GM12878 (cell line): ENCODE data around the gene KRTAP13-1. TPM values are rescaled to one million over a fixed set of nuclear protein-coding genes. Genes with fewer than 3 reads are reported as not detected.

Source experiments
- ATAC-seq: fragments of 200-7000 bp; cut with Tn5 transposase; 3 replicates; pipeline ENCODE4 v1.9.1; 2020; ENCODE audit warnings: mild to moderate bottlenecking, moderate library complexity
- BruUV-seq: library from RNA; stranded (reverse); fragments of 400-500 nt; replicated peaks from 2 replicates; lab custom pipeline; 2021; lab: Mats Ljungman, UMichigan
- CTCF ChIA-PET: fragments of 300-600 bp; sonication (Branson Sonifier 250); formaldehyde crosslinking; extraction: SDS; loops from one replicate; lab custom pipeline; 2021; ENCODE audit warnings: inconsistent platforms; lab: Yijun Ruan, JAX
- POLR2A ChIA-PET: fragments of 350-600 bp; formaldehyde crosslinking; extraction: SDS; loops from one replicate; lab custom pipeline; 2021; ENCODE audit warnings: inconsistent platforms; lab: Charles Lee
- RAD21 ChIA-PET: fragments of 300-600 bp; sonication (Branson Sonifier 250); formaldehyde crosslinking; loops from one replicate; lab custom pipeline; 2023; ENCODE audit warnings: antibody characterized with exemption; ENCODE audit not compliant: unreplicated experiment; lab: Charles Lee
- SMC1A ChIA-PET: fragments of 300-600 bp; sonication (Branson Sonifier 250); formaldehyde crosslinking; loops from one replicate; lab custom pipeline; 2023; ENCODE audit not compliant: unreplicated experiment, uncharacterized antibody; lab: Charles Lee
- DNase-seq: peaks from one replicate; pipeline ENCODE4 v3.0.0-alpha.2; 2011; ENCODE audit warnings: low read depth, low spot score
- FAIRE-seq: peaks from 3 replicates; lab custom pipeline; 2011; peaks lifted over from hg19 to GRCh38; lab: Jason Lieb, UNC
- H2AFZ ChIP-seq: 2 replicates; pipeline ENCODE4 v1.6.0; 2011; ENCODE audit warnings: low read depth, low read length, control low read depth; ENCODE audit not compliant: control insufficient read depth
- H3K27ac ChIP-seq: 2 replicates; pipeline ENCODE4 v1.5.1; 2011; ENCODE audit warnings: control low read depth; ENCODE audit not compliant: control insufficient read depth, insufficient read depth
- H3K27me3 ChIP-seq, 2 experiments: replicated peaks in 1 of 2; 2 replicates each; pipeline versions ENCODE4 v1.6.0 to v1.6.1; 2011; ENCODE audit warnings: low read length in 1 of 2; ENCODE audit not compliant: control insufficient read depth in 2 of 2, insufficient read depth in 2 of 2
- H3K36me3 ChIP-seq, 2 experiments: 2 replicates each; pipeline ENCODE4 v1.5.1; 2011; ENCODE audit warnings: low read length in 1 of 2; ENCODE audit not compliant: control insufficient read depth in 2 of 2, insufficient read depth in 2 of 2
- H3K4me1 ChIP-seq: 2 replicates; pipeline ENCODE4 v1.6.1; 2011; ENCODE audit warnings: mild to moderate bottlenecking, low read length, moderate library complexity, mixed read lengths; ENCODE audit not compliant: control insufficient read depth, insufficient read depth
- H3K4me2 ChIP-seq: 2 replicates; pipeline ENCODE4 v1.6.0; 2011; ENCODE audit warnings: control low read depth; ENCODE audit not compliant: control insufficient read depth, insufficient read depth
- H3K4me3 ChIP-seq: fragments of 200-600 bp; sonication (generic); 2 replicates; pipeline ENCODE4 v1.5.1; 2016
- H3K79me2 ChIP-seq: 2 replicates; pipeline ENCODE4 v1.6.0; 2011; ENCODE audit warnings: low read length; ENCODE audit not compliant: control insufficient read depth, insufficient read depth
- H3K9ac ChIP-seq: 2 replicates; pipeline ENCODE4 v1.8.0; 2011; ENCODE audit warnings: low read length, control low read depth, mixed read lengths; ENCODE audit not compliant: control insufficient read depth, insufficient read depth
- H3K9me3 ChIP-seq: replicated peaks from 3 replicates; pipeline ENCODE4 v1.5.1; 2011; ENCODE audit warnings: mild to moderate bottlenecking, low read length; ENCODE audit not compliant: control insufficient read depth, insufficient read depth
- H4K20me1 ChIP-seq: 2 replicates; pipeline ENCODE4 v1.6.0; 2011; ENCODE audit not compliant: control insufficient read depth, insufficient read depth
- ASH2L ChIP-seq: fragments of 300-600, 200-600 bp; sonication (generic); IDR thresholded peaks from 2 replicates; pipeline ENCODE4 v1.6.1; 2017; ENCODE audit warnings: low read depth, mild to moderate bottlenecking, borderline replicate concordance
- BACH1 ChIP-seq: fragments of 450-650 bp; IDR thresholded peaks from 2 replicates; pipeline ENCODE4 v1.6.1; 2017; ENCODE audit warnings: mild to moderate bottlenecking, borderline replicate concordance
- KLF5 ChIP-seq: fragments of 450-650 bp; IDR thresholded peaks from 2 replicates; pipeline ENCODE4 v1.6.1; 2014; ENCODE audit warnings: mild to moderate bottlenecking; ENCODE audit not compliant: partially characterized antibody
- POLR2AphosphoS5 ChIP-seq: IDR thresholded peaks from 2 replicates; pipeline ENCODE4 v1.6.1; 2011; ENCODE audit warnings: mild to moderate bottlenecking, low read length, inconsistent platforms
- RUNX3 ChIP-seq: IDR thresholded peaks from 2 replicates; pipeline ENCODE4 v1.6.1; 2012; ENCODE audit warnings: low read length, inconsistent platforms
- TAF1 ChIP-seq: IDR thresholded peaks from 2 replicates; pipeline ENCODE4 v1.6.1; 2011; ENCODE audit warnings: mild to moderate bottlenecking, low read depth, low read length, borderline replicate concordance
- YBX1 ChIP-seq: fragments of 450-650 bp; IDR thresholded peaks from 2 replicates; pipeline ENCODE4 v1.6.1; 2016; ENCODE audit warnings: antibody characterized with exemption
- WGBS: methylation state at CpG from one replicate; pipeline ENCODE4 v1.1.6; 2016; ENCODE audit warnings: low lambda C conversion rate; ENCODE audit not compliant: insufficient replicate concordance, insufficient coverage; ENCODE audit errors: missing lambda C conversion rate; 5-methylcytosine and 5-hydroxymethylcytosine counted together
- in situ Hi-C: fragments of 300-500 bp; cut with MboI; formaldehyde crosslinking; loops from 9 replicates; pipeline ENCODE4 v1.14.3; 2018; ENCODE audit warnings: mixed read lengths
- intact Hi-C: fragments of 100-400 bp; cut with micrococcal nuclease; formaldehyde crosslinking; loops from one replicate; pipeline ENCODE4 v1.14.2; 2022; ENCODE audit not compliant: unreplicated experiment
- polyA plus RNA-seq, 11 experiments: library from polyadenylated mRNA; depleted of rRNA in 4 of 11; unstranded in 6 of 11; stranded (reverse) in 5 of 11; fragments of >200 nt; fragmentation: Nextera tagmentation in 4 of 11; fragmentation: Illumina TruSeq in 1 of 11; extraction: Ambion mirVana in 4 of 11; extraction: Trizol in 1 of 11; gene quantifications; 1 replicate in 1 of 11; 2 replicates in 10 of 11; pipeline versions ENCODE4 v1.2.1 to v1.2.3, GENCODE V29; 2011 to 2016; ENCODE audit warnings: inconsistent platforms in 2 of 11, missing spikeins in 2 of 11, low read depth in 1 of 11
- total RNA-seq, 4 experiments: library from RNA; depleted of rRNA in 3 of 4; stranded (reverse); fragments of >200 nt in 3 of 4; fragmentation: Illumina TruSeq in 1 of 4; extraction: Trizol in 1 of 4; gene quantifications; 2 replicates each; pipeline versions ENCODE4 v1.2.1 to v1.2.3, GENCODE V29; 2013 to 2021
- TF ChIP-seq, protein P1 (sequence below): fragments of 450-650 bp; IDR thresholded peaks from 2 replicates; pipeline ENCODE4 v1.6.1; 2016; ENCODE audit warnings: mild to moderate bottlenecking
- TF ChIP-seq, protein P2 (sequence below): fragments of 450-650 bp; formaldehyde crosslinking; IDR thresholded peaks from 2 replicates; pipeline ENCODE4 v1.5.0; 2022; ENCODE audit warnings: mild to moderate bottlenecking, missing genetic modification characterization
- TF ChIP-seq, protein P3 (sequence below): IDR thresholded peaks from 2 replicates; pipeline ENCODE4 v1.6.1; 2012; ENCODE audit warnings: mild to moderate bottlenecking, low read depth, low read length

Gene KRTAP13-1
- total and polyA plus RNA-seq, 10 of the 15 experiments (the other 5 are each of a cell fraction or from before 2014, with no cell fraction given) = not detected

DNA sequence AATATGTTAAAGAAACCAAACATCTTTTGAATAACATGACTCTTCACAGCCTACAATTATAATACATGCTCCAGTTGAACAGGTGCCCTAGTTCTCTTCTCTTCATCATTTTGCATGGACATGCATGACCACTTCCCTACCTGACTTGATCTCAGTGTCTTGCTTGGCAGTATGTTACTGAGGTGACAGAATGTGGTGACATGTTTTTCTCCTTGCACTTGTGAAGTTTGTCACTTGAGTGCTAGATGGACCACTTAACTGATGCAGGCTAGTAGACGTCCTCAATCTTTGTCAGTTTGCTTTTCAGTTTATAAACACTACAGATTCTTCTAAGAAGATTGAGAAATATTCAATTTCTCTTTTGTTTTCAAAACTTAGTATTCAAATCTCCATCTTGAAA is 13.6 kb upstream of the KRTAP13-1 start:
- Histone ChIP-seq H3K4me2 (no peak overlapping the region), H3K9ac (no peak overlapping the region), H3K9me3 (no peaks in the 10 kb centered on the region), H4K20me1 (no peaks in the 10 kb centered on the region), H3K27me3 (no peaks in the 10 kb centered on the region), H3K36me3 (no peaks in the 10 kb centered on the region), H3K4me3 (no peak overlapping the region), H3K79me2 (no peaks in the 10 kb centered on the region), H2AFZ (no peak overlapping the region), H3K4me1 (no peaks in the 10 kb centered on the region), H3K27ac (no peak overlapping the region)
- 0% methylated on average over 1 of the region's 1 CpG for WGBS
- POLR2A ChIA-PET = no interaction called here
- ATAC-seq (no peak), FAIRE-seq (no peak), DNase-seq (no peak)
- TF ChIP-seq KLF5 (no peak), ASH2L (no peak), TAF1 (no peak), YBX1 (no peak), BACH1 (no peak), POLR2AphosphoS5 (no peak), RUNX3 (no peak)
- TF ChIP-seq, protein P1, sequence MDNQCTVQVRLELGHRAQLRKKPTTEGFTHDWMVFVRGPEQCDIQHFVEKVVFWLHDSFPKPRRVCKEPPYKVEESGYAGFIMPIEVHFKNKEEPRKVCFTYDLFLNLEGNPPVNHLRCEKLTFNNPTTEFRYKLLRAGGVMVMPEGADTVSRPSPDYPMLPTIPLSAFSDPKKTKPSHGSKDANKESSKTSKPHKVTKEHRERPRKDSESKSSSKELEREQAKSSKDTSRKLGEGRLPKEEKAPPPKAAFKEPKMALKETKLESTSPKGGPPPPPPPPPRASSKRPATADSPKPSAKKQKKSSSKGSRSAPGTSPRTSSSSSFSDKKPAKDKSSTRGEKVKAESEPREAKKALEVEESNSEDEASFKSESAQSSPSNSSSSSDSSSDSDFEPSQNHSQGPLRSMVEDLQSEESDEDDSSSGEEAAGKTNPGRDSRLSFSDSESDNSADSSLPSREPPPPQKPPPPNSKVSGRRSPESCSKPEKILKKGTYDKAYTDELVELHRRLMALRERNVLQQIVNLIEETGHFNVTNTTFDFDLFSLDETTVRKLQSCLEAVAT = no peak
- TF ChIP-seq, protein P2, sequence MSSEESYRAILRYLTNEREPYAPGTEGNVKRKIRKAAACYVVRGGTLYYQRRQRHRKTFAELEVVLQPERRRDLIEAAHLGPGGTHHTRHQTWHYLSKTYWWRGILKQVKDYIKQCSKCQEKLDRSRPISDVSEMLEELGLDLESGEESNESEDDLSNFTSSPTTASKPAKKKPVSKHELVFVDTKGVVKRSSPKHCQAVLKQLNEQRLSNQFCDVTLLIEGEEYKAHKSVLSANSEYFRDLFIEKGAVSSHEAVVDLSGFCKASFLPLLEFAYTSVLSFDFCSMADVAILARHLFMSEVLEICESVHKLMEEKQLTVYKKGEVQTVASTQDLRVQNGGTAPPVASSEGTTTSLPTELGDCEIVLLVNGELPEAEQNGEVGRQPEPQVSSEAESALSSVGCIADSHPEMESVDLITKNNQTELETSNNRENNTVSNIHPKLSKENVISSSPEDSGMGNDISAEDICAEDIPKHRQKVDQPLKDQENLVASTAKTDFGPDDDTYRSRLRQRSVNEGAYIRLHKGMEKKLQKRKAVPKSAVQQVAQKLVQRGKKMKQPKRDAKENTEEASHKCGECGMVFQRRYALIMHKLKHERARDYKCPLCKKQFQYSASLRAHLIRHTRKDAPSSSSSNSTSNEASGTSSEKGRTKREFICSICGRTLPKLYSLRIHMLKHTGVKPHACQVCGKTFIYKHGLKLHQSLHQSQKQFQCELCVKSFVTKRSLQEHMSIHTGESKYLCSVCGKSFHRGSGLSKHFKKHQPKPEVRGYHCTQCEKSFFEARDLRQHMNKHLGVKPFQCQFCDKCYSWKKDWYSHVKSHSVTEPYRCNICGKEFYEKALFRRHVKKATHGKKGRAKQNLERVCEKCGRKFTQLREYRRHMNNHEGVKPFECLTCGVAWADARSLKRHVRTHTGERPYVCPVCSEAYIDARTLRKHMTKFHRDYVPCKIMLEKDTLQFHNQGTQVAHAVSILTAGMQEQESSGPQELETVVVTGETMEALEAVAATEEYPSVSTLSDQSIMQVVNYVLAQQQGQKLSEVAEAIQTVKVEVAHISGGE (CRISPR knock-in tag) = no peak
- TF ChIP-seq, protein P3, sequence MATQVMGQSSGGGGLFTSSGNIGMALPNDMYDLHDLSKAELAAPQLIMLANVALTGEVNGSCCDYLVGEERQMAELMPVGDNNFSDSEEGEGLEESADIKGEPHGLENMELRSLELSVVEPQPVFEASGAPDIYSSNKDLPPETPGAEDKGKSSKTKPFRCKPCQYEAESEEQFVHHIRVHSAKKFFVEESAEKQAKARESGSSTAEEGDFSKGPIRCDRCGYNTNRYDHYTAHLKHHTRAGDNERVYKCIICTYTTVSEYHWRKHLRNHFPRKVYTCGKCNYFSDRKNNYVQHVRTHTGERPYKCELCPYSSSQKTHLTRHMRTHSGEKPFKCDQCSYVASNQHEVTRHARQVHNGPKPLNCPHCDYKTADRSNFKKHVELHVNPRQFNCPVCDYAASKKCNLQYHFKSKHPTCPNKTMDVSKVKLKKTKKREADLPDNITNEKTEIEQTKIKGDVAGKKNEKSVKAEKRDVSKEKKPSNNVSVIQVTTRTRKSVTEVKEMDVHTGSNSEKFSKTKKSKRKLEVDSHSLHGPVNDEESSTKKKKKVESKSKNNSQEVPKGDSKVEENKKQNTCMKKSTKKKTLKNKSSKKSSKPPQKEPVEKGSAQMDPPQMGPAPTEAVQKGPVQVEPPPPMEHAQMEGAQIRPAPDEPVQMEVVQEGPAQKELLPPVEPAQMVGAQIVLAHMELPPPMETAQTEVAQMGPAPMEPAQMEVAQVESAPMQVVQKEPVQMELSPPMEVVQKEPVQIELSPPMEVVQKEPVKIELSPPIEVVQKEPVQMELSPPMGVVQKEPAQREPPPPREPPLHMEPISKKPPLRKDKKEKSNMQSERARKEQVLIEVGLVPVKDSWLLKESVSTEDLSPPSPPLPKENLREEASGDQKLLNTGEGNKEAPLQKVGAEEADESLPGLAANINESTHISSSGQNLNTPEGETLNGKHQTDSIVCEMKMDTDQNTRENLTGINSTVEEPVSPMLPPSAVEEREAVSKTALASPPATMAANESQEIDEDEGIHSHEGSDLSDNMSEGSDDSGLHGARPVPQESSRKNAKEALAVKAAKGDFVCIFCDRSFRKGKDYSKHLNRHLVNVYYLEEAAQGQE = no peak
- in situ Hi-C loops = no loop called here
- CTCF ChIA-PET = no interaction called here
- BruUV-seq = no TSS peak
- RAD21 ChIA-PET = no interaction called here
- intact Hi-C loops = no loop called here
- SMC1A ChIA-PET = no interaction called here
